NCI-H1417 treated with DMSO at 0.1 percent for 48 hours (cell line): ENCODE results near the gene COX15.
"Not testable (repeated sequence)": the region's sequence is repeated elsewhere in the genome, so short reads cannot be mapped to it uniquely, and the experiment has no call there.

Source experiments
- DNase-seq: peaks from one replicate; lab custom pipeline; 2025; lab: John Stamatoyannopoulos, UW

Gene COX15

GRCh38 chr10:99732033-99732842 lies at the start of gene COX15, which contains the start of gene CUTC:
COX15 (minus strand) TSS chr10:99732127; CDS start chr10:99732049, 78 bp downstream.
CUTC (plus strand) TSS chr10:99732234; CDS start chr10:99732349, 115 bp downstream.
- DNase-seq, result peak; percentile 26

- no peak for DNase-seq
Observed at GRCh38 chr10:99779335-99779734, 47.4 kb upstream of the COX15 start.

GRCh38 chr10:99777918-99778714 lies 46.2 kb upstream of the COX15 start:
- DNase-seq, result no peak

- no peak for DNase-seq
Observed at GRCh38 chr10:99775850-99776249, 43.9 kb upstream of the COX15 start.

- no peak for DNase-seq
Observed at GRCh38 chr10:99770408-99771045, 38.6 kb upstream of the COX15 start.

- no peak for DNase-seq
Observed at GRCh38 chr10:99769706-99770105, 37.8 kb upstream of the COX15 start.

- DNase-seq, result no peak
Observed at GRCh38 chr10:99768556-99768955, 36.6 kb upstream of the COX15 start.

GRCh38 chr10:99767901-99768300 lies 36.0 kb upstream of the COX15 start:
- DNase-seq, result no peak

- DNase-seq, result no peak
Observed at GRCh38 chr10:99766302-99766681, 34.4 kb upstream of the COX15 start.

GRCh38 chr10:99765672-99766301 lies 33.9 kb upstream of the COX15 start:
- no peak for DNase-seq

GRCh38 chr10:99761365-99761764 lies 29.4 kb upstream of the COX15 start:
- no peak for DNase-seq

GRCh38 chr10:99760321-99760720 lies 28.4 kb upstream of the COX15 start:
- no peak for DNase-seq

GRCh38 chr10:99758211-99758891 lies 26.4 kb upstream of the COX15 start:
- DNase-seq, result no peak

- DNase-seq, result no peak
Observed at GRCh38 chr10:99756159-99756558, 24.2 kb upstream of the COX15 start.

- no peak for DNase-seq
Observed at GRCh38 chr10:99754670-99755069, 22.7 kb upstream of the COX15 start.

GRCh38 chr10:99750641-99751040 lies 18.7 kb upstream of the COX15 start:
- no peak for DNase-seq

- DNase-seq, result no peak
Observed at GRCh38 chr10:99748823-99749451, 17.0 kb upstream of the COX15 start.

- not testable (repeated sequence) for DNase-seq
Observed at GRCh38 chr10:99746166-99746565, 14.2 kb upstream of the COX15 start.

- DNase-seq, result no peak
Observed at GRCh38 chr10:99743841-99744240, 11.9 kb upstream of the COX15 start.

GRCh38 chr10:99742701-99743100 lies 10.8 kb upstream of the COX15 start:
- no peak for DNase-seq

GRCh38 chr10:99742254-99742653 lies 10.3 kb upstream of the COX15 start:
- no peak for DNase-seq
